Heart left ventricle (tissue), 16 donors: ENCODE data around the gene ZMAT5. TPM values are rescaled to one million over a fixed set of nuclear protein-coding genes. Genes with fewer than 3 reads are reported as not detected.
A peak's percentile ranks its signal among the peaks of the same experiment; 100 is the strongest.

Experiments
- ATAC-seq, 4 donors: fragments of 200-7000 bp; cut with Tn5 transposase; one replicate each; pipeline ENCODE4 v1.9.1; 2020 to 2022; ENCODE audit warnings: moderate library complexity in 4 of 4, mild to moderate bottlenecking in 3 of 4, moderate number of reproducible peaks in 1 of 4
- DNase-seq, 5 donors: peaks; one replicate each; pipeline ENCODE4 v3.0.0-alpha.2; 2020
- H3K27ac ChIP-seq, 12 donors: fragments of 200-600 bp; sonication (generic) in 4 of 12; one replicate each; pipeline versions ENCODE4 v1.5.0 to v1.8.0; 2016 to 2022; ENCODE audit warnings: mild to moderate bottlenecking in 2 of 12
- H3K27me3 ChIP-seq, 9 donors: fragments of 200-600 bp; sonication (generic) in 2 of 9; one replicate each; pipeline versions ENCODE4 v1.5.1 to v1.8.0; 2016 to 2022; ENCODE audit warnings: mild to moderate bottlenecking in 3 of 9
- H3K36me3 ChIP-seq, 9 donors: fragments of 200-600 bp; sonication (generic) in 2 of 9; one replicate each; pipeline versions ENCODE4 v1.5.0 to v1.8.0; 2018 to 2022; ENCODE audit warnings: mild to moderate bottlenecking in 2 of 9
- H3K4me1 ChIP-seq, 12 donors: fragments of 200-600 bp; sonication (generic) in 4 of 12; one replicate each; pipeline versions ENCODE4 v1.5.0 to v1.8.0; 2016 to 2022; ENCODE audit warnings: mild to moderate bottlenecking in 3 of 12
- H3K4me3 ChIP-seq, 12 donors: fragments of 200-600 bp; sonication (generic) in 4 of 12; one replicate each; pipeline versions ENCODE4 v1.5.0 to v1.8.0; 2017 to 2022; ENCODE audit warnings: mild to moderate bottlenecking in 9 of 12, moderate library complexity in 4 of 12
- H3K9me3 ChIP-seq, 12 donors: fragments of 200-600 bp; sonication (generic) in 4 of 12; one replicate each; pipeline versions ENCODE4 v1.5.0 to v1.8.0; 2016 to 2022; ENCODE audit warnings: mild to moderate bottlenecking in 1 of 12
- CTCF ChIP-seq, 12 donors: fragments of 200-600 bp; sonication (generic) in 4 of 12; IDR thresholded peaks; one replicate each; pipeline versions ENCODE4 v1.5.0 to v1.8.0; 2018 to 2022; ENCODE audit warnings: antibody characterized with exemption in 12 of 12, mild to moderate bottlenecking in 5 of 12
- POLR2A ChIP-seq, 2 donors: fragments of 450-650 bp; IDR thresholded peaks; one replicate each; pipeline ENCODE4 v1.6.1; 2017; ENCODE audit warnings: antibody characterized with exemption in 2 of 2, mild to moderate bottlenecking in 2 of 2, moderate library complexity in 2 of 2
- WGBS, 4 donors: extraction: QIAGEN DNeasy Blood & Tissue Kit in 2 of 4; methylation state at CpG; one replicate each; pipeline versions ENCODE4 v1.1.5 to v1.1.7; 2013 to 2018; 5-methylcytosine and 5-hydroxymethylcytosine counted together
- intact Hi-C, 10 donors: fragments of 100-400 bp; cut with DNase I; formaldehyde crosslinking; loops; one replicate each; pipeline versions ENCODE4 v1.11.1 to v1.14.2; 2022
- polyA plus RNA-seq, 2 donors: library from polyadenylated mRNA; stranded (reverse); fragments of 200-250 nt; gene quantifications; one replicate each; pipeline ENCODE4 v1.2.3, GENCODE V29; 2013
- total RNA-seq, 9 donors: library from RNA; depleted of rRNA in 2 of 9; stranded (reverse); fragments of >200 nt in 2 of 9; fragmentation: NEBNext Ultra II Directional in 3 of 9; extraction: Animal tissue kit (Norgen Biotek cat#: 25700) in 3 of 9; gene quantifications; one replicate each; pipeline versions ENCODE4 v1.1.0 to v1.2.4, GENCODE V29; 2016 to 2023
- donor health status: ischemic (EF 13 %, LVEDD 7.1; RV severe dilation, severe dysfunction).
- donor health status: healthy with polysubstance abuse.
- donor health status: DM: no; HTN: yes; CAD: no.
- donor health status: DM: no; HTN: no; CAD: no.
- donor health status: ischemic (EF 25% LVEDD 6.9; RV normal size, moderate dysfunction).
- donor health status: ischemic (EF 25% LVEDD 5.7; RV mildly dilated, moderate dysfunction).
- donor health status: healthy.
- donor health status: DM: yes; HTN: yes; CAD: no.
- donor health status: ischemic (EF 35%, LVEDD 5.7; RV mildly dilated, moderate dysfunction).
- donor health status: nonischemic (EF 11% LVEDD 7.7; RV severe dilation, severe dysfunction).
- donor health status: DM: yes; HTN: yes; CAD: no.
- donor health status: PGD.
- donor health status: ischemic (EF 29% LVEDD 5.4; RV normal size, mild dysfunction).
- donor health status: nonischemic (EF 23%, LVEDD 6.1; RV moderate dilation, normal function).

The ZMAT5 gene
- total and polyA plus RNA-seq, 11 donors, result 19.4 to 37.2 (median 22.7) TPM

- no peak overlapping the region for H3K4me3 ChIP-seq
- no peaks in the 10 kb centered on the region for H3K4me1 ChIP-seq
- no peaks in the 10 kb centered on the region for H3K27me3 ChIP-seq
- intact Hi-C loops, result no loop called here
- no peak overlapping the region for H3K27ac ChIP-seq
- TF ChIP-seq CTCF (IDR thresholded peaks at IDR 0.05) (no peak), POLR2A (IDR thresholded peaks at IDR 0.05) (no peak)
- ATAC-seq (peak in 1 of 4 donors; percentile 9), DNase-seq (peak in 1 of 5 donors; percentile 22)
- H3K36me3 ChIP-seq, result peaks cover 0 to 74% (median 50%) of the 10 kb centered on the region in 9 donors
- 68 to 83% (median 76%) methylated on average over 8 of the region's 8 CpGs for WGBS, 4 donors
- no peaks in the 10 kb centered on the region for H3K9me3 ChIP-seq
These were observed 21.9 kb downstream of the ZMAT5 start for GRCh38 chr22:29744902-29745301.

- Histone ChIP-seq H3K27ac (no peak overlapping the region), H3K27me3 (no peaks in the 10 kb centered on the region), H3K9me3 (no peaks in the 10 kb centered on the region), H3K36me3 (peaks cover 0 to 76% (median 48%) of the 10 kb centered on the region in 9 donors), H3K4me1 (no peaks in the 10 kb centered on the region), H3K4me3 (no peak overlapping the region)
- no peak for TF ChIP-seq POLR2A (IDR thresholded peaks at IDR 0.05)
- TF ChIP-seq CTCF (IDR thresholded peaks at IDR 0.05), result no peak
- WGBS, 4 donors, result 78 to 83% (median 80%) methylated on average over 13 of the region's 13 CpGs
- DNase-seq (peak in 1 of 5 donors; percentile 14), ATAC-seq (no peak)
- intact Hi-C loops, result no loop called here
These were observed 24.5 kb downstream of the ZMAT5 start for GRCh38 chr22:29742326-29742725.

- DNase-seq (peak in 1 of 5 donors; percentile 15), ATAC-seq (no peak)
- intact Hi-C loops, result no loop called here
- Histone ChIP-seq H3K4me3 (no peak overlapping the region), H3K9me3 (no peaks in the 10 kb centered on the region), H3K36me3 (peaks cover 0 to 72% (median 44%) of the 10 kb centered on the region in 9 donors), H3K27ac (no peak overlapping the region), H3K4me1 (no peaks in the 10 kb centered on the region), H3K27me3 (no peaks in the 10 kb centered on the region)
- 89 to 97% (median 92%) methylated on average over 2 of the region's 2 CpGs for WGBS, 4 donors
- no peak for TF ChIP-seq CTCF (IDR thresholded peaks at IDR 0.05)
- TF ChIP-seq POLR2A (IDR thresholded peaks at IDR 0.05), result no peak
These were observed 24.9 kb downstream of the ZMAT5 start for GRCh38 chr22:29741926-29742325.

- no peaks in the 10 kb centered on the region for H3K9me3 ChIP-seq
- no peak overlapping the region for H3K27ac ChIP-seq
- ATAC-seq (no peak), DNase-seq (no peak)
- no peaks in the 10 kb centered on the region for H3K4me1 ChIP-seq
- H3K36me3 ChIP-seq, result peaks cover 0 to 55% (median 35%) of the 10 kb centered on the region in 9 donors
- TF ChIP-seq POLR2A (IDR thresholded peaks at IDR 0.05), result no peak
- no peak for TF ChIP-seq CTCF (IDR thresholded peaks at IDR 0.05)
- no peak overlapping the region for H3K4me3 ChIP-seq
- H3K27me3 ChIP-seq, result no peaks in the 10 kb centered on the region
- intact Hi-C loops, result no loop called here
- 90 to 97% (median 96%) methylated on average over 3 to 5 of the region's 5 CpGs for WGBS, 4 donors
These were observed 26.6 kb downstream of the ZMAT5 start for GRCh38 chr22:29740216-29740615.
